ENCODE results near the gene F13A1.

The F13A1 gene

GRCh38 chr6:6191909-6192308 is 128.6 kb downstream of the F13A1 start:
- Histone ChIP-seq H3K9me3 (ENCODE audit: control insufficient read depth, insufficient read depth, low read length) (no peaks in the 10 kb centered on the region), H3K36me3 (ENCODE audit: control insufficient read depth, insufficient read depth, low read length) (no peaks in the 10 kb centered on the region), H3K4me3 (ENCODE audit: low read depth, low read length) (no peak overlapping the region), H3K9ac (ENCODE audit: low read depth, low read length) (no peak overlapping the region), H3K27me3 (ENCODE audit: control insufficient read depth, insufficient read depth, low read length) (no peaks in the 10 kb centered on the region), H3K4me1 (ENCODE audit: control insufficient read depth, insufficient read depth, low read length) (no peaks in the 10 kb centered on the region), H3K27ac (ENCODE audit: low read depth, low read length) (no peak overlapping the region)

- no peak overlapping the region for H3K27ac ChIP-seq (ENCODE audit: low read depth, low read length)
- no peaks in the 10 kb centered on the region for H3K4me1 ChIP-seq (ENCODE audit: control insufficient read depth, insufficient read depth, low read length)
- H3K4me3 ChIP-seq (ENCODE audit: low read depth, low read length) = no peak overlapping the region
- no peaks in the 10 kb centered on the region for H3K27me3 ChIP-seq (ENCODE audit: control insufficient read depth, insufficient read depth, low read length)
- no peak overlapping the region for H3K9ac ChIP-seq (ENCODE audit: low read depth, low read length)
- no peaks in the 10 kb centered on the region for H3K36me3 ChIP-seq (ENCODE audit: control insufficient read depth, insufficient read depth, low read length)
- no peaks in the 10 kb centered on the region for H3K9me3 ChIP-seq (ENCODE audit: control insufficient read depth, insufficient read depth, low read length)
These were observed 129.0 kb downstream of the F13A1 start for GRCh38 chr6:6191476-6191875.

- Histone ChIP-seq H3K9me3 (ENCODE audit: control insufficient read depth, insufficient read depth, low read length) (no peaks in the 10 kb centered on the region), H3K27me3 (ENCODE audit: control insufficient read depth, insufficient read depth, low read length) (no peaks in the 10 kb centered on the region), H3K36me3 (ENCODE audit: control insufficient read depth, insufficient read depth, low read length) (no peaks in the 10 kb centered on the region), H3K27ac (ENCODE audit: low read depth, low read length) (no peak overlapping the region), H3K4me3 (ENCODE audit: low read depth, low read length) (no peak overlapping the region), H3K4me1 (ENCODE audit: control insufficient read depth, insufficient read depth, low read length) (no peaks in the 10 kb centered on the region), H3K9ac (ENCODE audit: low read depth, low read length) (no peak overlapping the region)
These were observed 139.8 kb downstream of the F13A1 start for GRCh38 chr6:6180684-6181083.

- H3K4me3 ChIP-seq (ENCODE audit: low read depth, low read length) = no peak overlapping the region
- H3K4me1 ChIP-seq (ENCODE audit: control insufficient read depth, insufficient read depth, low read length) = no peaks in the 10 kb centered on the region
- no peak overlapping the region for H3K9ac ChIP-seq (ENCODE audit: low read depth, low read length)
- H3K9me3 ChIP-seq (ENCODE audit: control insufficient read depth, insufficient read depth, low read length) = no peaks in the 10 kb centered on the region
- H3K27me3 ChIP-seq (ENCODE audit: control insufficient read depth, insufficient read depth, low read length) = no peaks in the 10 kb centered on the region
- no peaks in the 10 kb centered on the region for H3K36me3 ChIP-seq (ENCODE audit: control insufficient read depth, insufficient read depth, low read length)
- H3K27ac ChIP-seq (ENCODE audit: low read depth, low read length) = no peak overlapping the region
These were observed 140.4 kb downstream of the F13A1 start for GRCh38 chr6:6179858-6180623.

GRCh38 chr6:6178795-6179194 is 141.7 kb downstream of the F13A1 start:
- Histone ChIP-seq H3K27ac (ENCODE audit: low read depth, low read length) (no peak overlapping the region), H3K4me3 (ENCODE audit: low read depth, low read length) (no peak overlapping the region), H3K9me3 (ENCODE audit: control insufficient read depth, insufficient read depth, low read length) (no peaks in the 10 kb centered on the region), H3K27me3 (ENCODE audit: control insufficient read depth, insufficient read depth, low read length) (no peaks in the 10 kb centered on the region), H3K4me1 (ENCODE audit: control insufficient read depth, insufficient read depth, low read length) (no peaks in the 10 kb centered on the region), H3K36me3 (ENCODE audit: control insufficient read depth, insufficient read depth, low read length) (no peaks in the 10 kb centered on the region), H3K9ac (ENCODE audit: low read depth, low read length) (no peak overlapping the region)

- Histone ChIP-seq H3K4me3 (ENCODE audit: low read depth, low read length) (no peak overlapping the region), H3K9me3 (ENCODE audit: control insufficient read depth, insufficient read depth, low read length) (no peaks in the 10 kb centered on the region), H3K36me3 (ENCODE audit: control insufficient read depth, insufficient read depth, low read length) (no peaks in the 10 kb centered on the region), H3K27ac (ENCODE audit: low read depth, low read length) (no peak overlapping the region), H3K9ac (ENCODE audit: low read depth, low read length) (no peak overlapping the region), H3K27me3 (ENCODE audit: control insufficient read depth, insufficient read depth, low read length) (no peaks in the 10 kb centered on the region), H3K4me1 (ENCODE audit: control insufficient read depth, insufficient read depth, low read length) (no peaks in the 10 kb centered on the region)
These were observed 142.7 kb downstream of the F13A1 start for GRCh38 chr6:6177754-6178153.

GRCh38 chr6:6176586-6177228 is 143.8 kb downstream of the F13A1 start:
- H3K9ac ChIP-seq (ENCODE audit: low read depth, low read length) = no peak overlapping the region
- H3K4me1 ChIP-seq (ENCODE audit: control insufficient read depth, insufficient read depth, low read length) = no peaks in the 10 kb centered on the region
- H3K27me3 ChIP-seq (ENCODE audit: control insufficient read depth, insufficient read depth, low read length) = no peaks in the 10 kb centered on the region
- H3K27ac ChIP-seq (ENCODE audit: low read depth, low read length) = no peak overlapping the region
- H3K36me3 ChIP-seq (ENCODE audit: control insufficient read depth, insufficient read depth, low read length) = no peaks in the 10 kb centered on the region
- H3K4me3 ChIP-seq (ENCODE audit: low read depth, low read length) = no peak overlapping the region
- H3K9me3 ChIP-seq (ENCODE audit: control insufficient read depth, insufficient read depth, low read length) = no peaks in the 10 kb centered on the region

GRCh38 chr6:6176127-6176526 is 144.3 kb downstream of the F13A1 start:
- H3K36me3 ChIP-seq (ENCODE audit: control insufficient read depth, insufficient read depth, low read length) = no peaks in the 10 kb centered on the region
- H3K9me3 ChIP-seq (ENCODE audit: control insufficient read depth, insufficient read depth, low read length) = no peaks in the 10 kb centered on the region
- no peaks in the 10 kb centered on the region for H3K27me3 ChIP-seq (ENCODE audit: control insufficient read depth, insufficient read depth, low read length)
- no peak overlapping the region for H3K9ac ChIP-seq (ENCODE audit: low read depth, low read length)
- H3K27ac ChIP-seq (ENCODE audit: low read depth, low read length) = no peak overlapping the region
- no peaks in the 10 kb centered on the region for H3K4me1 ChIP-seq (ENCODE audit: control insufficient read depth, insufficient read depth, low read length)
- H3K4me3 ChIP-seq (ENCODE audit: low read depth, low read length) = no peak overlapping the region

- Histone ChIP-seq H3K4me3 (ENCODE audit: low read depth, low read length) (no peak overlapping the region), H3K4me1 (ENCODE audit: control insufficient read depth, insufficient read depth, low read length) (peaks cover 6% of the 10 kb centered on the region), H3K27me3 (ENCODE audit: control insufficient read depth, insufficient read depth, low read length) (no peaks in the 10 kb centered on the region), H3K9ac (ENCODE audit: low read depth, low read length) (no peak overlapping the region), H3K27ac (ENCODE audit: low read depth, low read length) (no peak overlapping the region), H3K9me3 (ENCODE audit: control insufficient read depth, insufficient read depth, low read length) (no peaks in the 10 kb centered on the region), H3K36me3 (ENCODE audit: control insufficient read depth, insufficient read depth, low read length) (no peaks in the 10 kb centered on the region)
These were observed 151.3 kb downstream of the F13A1 start for GRCh38 chr6:6169141-6169540.

GRCh38 chr6:6166064-6166463 is 154.4 kb downstream of the F13A1 start:
- H3K27ac ChIP-seq (ENCODE audit: low read depth, low read length) = no peak overlapping the region
- no peak overlapping the region for H3K4me3 ChIP-seq (ENCODE audit: low read depth, low read length)
- H3K9me3 ChIP-seq (ENCODE audit: control insufficient read depth, insufficient read depth, low read length) = no peaks in the 10 kb centered on the region
- H3K9ac ChIP-seq (ENCODE audit: low read depth, low read length) = no peak overlapping the region
- no peaks in the 10 kb centered on the region for H3K27me3 ChIP-seq (ENCODE audit: control insufficient read depth, insufficient read depth, low read length)
- H3K4me1 ChIP-seq (ENCODE audit: control insufficient read depth, insufficient read depth, low read length) = peaks cover 6% of the 10 kb centered on the region
- no peaks in the 10 kb centered on the region for H3K36me3 ChIP-seq (ENCODE audit: control insufficient read depth, insufficient read depth, low read length)

- Histone ChIP-seq H3K36me3 (ENCODE audit: control insufficient read depth, insufficient read depth, low read length) (no peaks in the 10 kb centered on the region), H3K4me1 (ENCODE audit: control insufficient read depth, insufficient read depth, low read length) (peaks cover 2% of the 10 kb centered on the region), H3K4me3 (ENCODE audit: low read depth, low read length) (no peak overlapping the region), H3K9ac (ENCODE audit: low read depth, low read length) (no peak overlapping the region), H3K27ac (ENCODE audit: low read depth, low read length) (no peak overlapping the region), H3K27me3 (ENCODE audit: control insufficient read depth, insufficient read depth, low read length) (no peaks in the 10 kb centered on the region), H3K9me3 (ENCODE audit: control insufficient read depth, insufficient read depth, low read length) (no peaks in the 10 kb centered on the region)
These were observed 156.1 kb downstream of the F13A1 start for GRCh38 chr6:6164367-6164766.
